Lower lobe of right lung (tissue), 2 donors: ENCODE data around the gene STING1. TPM values are rescaled to one million over a fixed set of nuclear protein-coding genes. Genes with fewer than 3 reads are reported as not detected.
A peak's percentile ranks its signal among the peaks of the same experiment; 100 is the strongest.
"Not testable (repeated sequence)": the region's sequence is repeated elsewhere in the genome, so short reads cannot be mapped to it uniquely, and the experiment has no call there.

Experiments used
- ATAC-seq, 2 donors: fragments of 200-7000 bp; cut with Tn5 transposase; one replicate each; pipeline ENCODE4 v1.9.1; 2020 to 2022; ENCODE audit warnings: mild to moderate bottlenecking in 2 of 2, moderate library complexity in 2 of 2
- DNase-seq: peaks from one replicate; pipeline ENCODE4 v3.0.0-alpha.2; 2020
- H3K27ac ChIP-seq: fragments of 200-600 bp; one replicate; pipeline ENCODE4 v1.8.0; 2022
- H3K27me3 ChIP-seq: fragments of 200-600 bp; one replicate; pipeline ENCODE4 v1.8.0; 2022; ENCODE audit warnings: low read depth
- H3K36me3 ChIP-seq: fragments of 200-600 bp; one replicate; pipeline ENCODE4 v1.8.0; 2022; ENCODE audit warnings: mild to moderate bottlenecking
- H3K4me1 ChIP-seq: fragments of 200-600 bp; one replicate; pipeline ENCODE4 v1.8.0; 2022
- H3K4me3 ChIP-seq: fragments of 200-600 bp; one replicate; pipeline ENCODE4 v1.8.0; 2022; ENCODE audit warnings: mild to moderate bottlenecking
- H3K9me3 ChIP-seq: fragments of 200-600 bp; one replicate; pipeline ENCODE4 v1.8.0; 2022
- CTCF ChIP-seq: fragments of 200-600 bp; IDR thresholded peaks from one replicate; pipeline ENCODE4 v1.8.0; 2022; ENCODE audit warnings: antibody characterized with exemption, mild to moderate bottlenecking
- intact Hi-C: fragments of 100-400 bp; cut with DNase I; formaldehyde crosslinking; loops from one replicate; pipeline ENCODE4 v1.11.0; 2022
- total RNA-seq: library from RNA; stranded (reverse); fragmentation: NEBNext Ultra II Directional; extraction: Animal tissue kit (Norgen Biotek cat#: 25700); gene quantifications from one replicate; pipeline ENCODE4 v1.2.1, GENCODE V29; 2021
- donor health status: DM: no; HTN: yes; CAD: no; lungs with severe emphysema.

The STING1 gene
- total RNA-seq, 1 donor from 2014 or later = 120 TPM

- peak; percentile 72 for DNase-seq
- intact Hi-C loops = no loop called here
- Histone ChIP-seq H3K36me3 (no peaks in the 10 kb centered on the region), H3K9me3 (no peaks in the 10 kb centered on the region), H3K27me3 (no peaks in the 10 kb centered on the region), H3K4me3 (no peak overlapping the region), H3K27ac (peak overlapping the region; percentile 74), H3K4me1 (peaks cover 26% of the 10 kb centered on the region)
- no peak for TF ChIP-seq CTCF
- ATAC-seq = peak; percentile 52 to 75
Observed at GRCh38 chr5:139488260-139488659, 5.7 kb upstream of the STING1 start.

- no peak for TF ChIP-seq CTCF
- no peaks in the 10 kb centered on the region for H3K27me3 ChIP-seq
- H3K4me1 ChIP-seq = peaks cover 33% of the 10 kb centered on the region
- H3K9me3 ChIP-seq = no peaks in the 10 kb centered on the region
- ATAC-seq (no peak), DNase-seq (no peak)
- no peak overlapping the region for H3K27ac ChIP-seq
- H3K36me3 ChIP-seq = no peaks in the 10 kb centered on the region
- no peak overlapping the region for H3K4me3 ChIP-seq
- intact Hi-C loops = no loop called here
Observed at GRCh38 chr5:139486201-139486600, 3.6 kb upstream of the STING1 start.

GRCh38 chr5:139482890-139483208 lies 291 bp upstream of the STING1 start:
- H3K9me3 ChIP-seq, DNase-seq, ATAC-seq, H3K27me3 ChIP-seq, intact Hi-C loops: not testable (repeated sequence)
- peak overlapping the region; percentile 99 for H3K27ac ChIP-seq
- H3K36me3 ChIP-seq = peaks cover 30% of the 10 kb centered on the region
- peak overlapping the region; percentile 76 for H3K4me3 ChIP-seq
- peaks cover 50% of the 10 kb centered on the region for H3K4me1 ChIP-seq

GRCh38 chr5:139481580-139482049 lies 943 bp downstream of the STING1 start:
- Histone ChIP-seq H3K9me3 (no peaks in the 10 kb centered on the region), H3K27ac (peak overlapping the region; percentile 99), H3K36me3 (peaks cover 42% of the 10 kb centered on the region), H3K4me1 (peaks cover 50% of the 10 kb centered on the region), H3K4me3 (peak overlapping the region; percentile 76), H3K27me3 (no peaks in the 10 kb centered on the region)
- intact Hi-C loops = no loop called here
- ATAC-seq = peak; percentile 54 to 66
- DNase-seq = peak; percentile 70
- peak; percentile 32 for TF ChIP-seq CTCF

- no peaks in the 10 kb centered on the region for H3K9me3 ChIP-seq
- no peaks in the 10 kb centered on the region for H3K27me3 ChIP-seq
- H3K4me1 ChIP-seq = peaks cover 52% of the 10 kb centered on the region
- H3K36me3 ChIP-seq = peaks cover 47% of the 10 kb centered on the region
- intact Hi-C loops = no loop called here
- peak overlapping the region; percentile 76 for H3K4me3 ChIP-seq
- DNase-seq = peak; percentile 70
- TF ChIP-seq CTCF = no peak
- ATAC-seq = peak; percentile 32 to 43
- H3K27ac ChIP-seq = peak overlapping the region; percentile 99
Observed at GRCh38 chr5:139481122-139481533, 1.4 kb downstream of the STING1 start.

- ATAC-seq, H3K4me3 ChIP-seq, H3K27me3 ChIP-seq, H3K9me3 ChIP-seq, intact Hi-C loops, DNase-seq, H3K27ac ChIP-seq: not testable (repeated sequence)
- Histone ChIP-seq H3K4me1 (peaks cover 66% of the 10 kb centered on the region), H3K36me3 (peaks cover 60% of the 10 kb centered on the region)
Observed at GRCh38 chr5:139479729-139480128, 2.8 kb downstream of the STING1 start.

GRCh38 chr5:139478657-139479423 lies 3.7 kb downstream of the STING1 start:
- ATAC-seq, DNase-seq, H3K27ac ChIP-seq, H3K4me3 ChIP-seq, H3K27me3 ChIP-seq, intact Hi-C loops, H3K9me3 ChIP-seq: not testable (repeated sequence)
- Histone ChIP-seq H3K4me1 (peaks cover 75% of the 10 kb centered on the region), H3K36me3 (peaks cover 63% of the 10 kb centered on the region)
